Right lobe of liver (tissue), 4 donors: ENCODE measurements around the gene B4GALT5.

ENCODE experiments used
- CTCF ChIP-seq, 4 donors: fragments of 200-600 bp in 3 of 4; fragments of 450-650 bp in 1 of 4; IDR thresholded peaks; one replicate each; pipeline versions ENCODE4 v1.5.1 to v1.8.0; 2016 to 2022; ENCODE audit warnings: antibody characterized with exemption in 4 of 4, mild to moderate bottlenecking in 2 of 4
- POLR2A ChIP-seq: fragments of 450-650 bp; IDR thresholded peaks from one replicate; pipeline ENCODE4 v1.6.1; 2017; ENCODE audit warnings: antibody characterized with exemption, mild to moderate bottlenecking
- donor health status: DM: no; HTN: no; CAD: no.
- donor health status: DM: no; HTN: no; CAD: no.
- donor health status: DM: no; HTN: yes; CAD: no.

GRCh38 chr20:49685809-49686208 lies 27.9 kb downstream of the B4GALT5 start:
- TF ChIP-seq CTCF (IDR thresholded peaks at IDR 0.05) (no peak), POLR2A (no peak)
